HepG2 (cell line): ENCODE results near the gene FGF1. TPM values are rescaled to one million over a fixed set of nuclear protein-coding genes. Genes with fewer than 3 reads are reported as not detected.

Source experiments
- ATAC-seq: fragments of 200-7000 bp; cut with Tn5 transposase; 3 replicates; pipeline ENCODE4 v1.9.1; 2020; ENCODE audit warnings: mild to moderate bottlenecking, moderate library complexity
- BruUV-seq: library from RNA; stranded (reverse); fragments of 400-500 nt; replicated peaks from 2 replicates; lab custom pipeline; 2021; lab: Mats Ljungman, UMichigan
- CTCF ChIA-PET: fragments of 300-600 bp; formaldehyde crosslinking; extraction: SDS; loops from one replicate; lab custom pipeline; 2021; ENCODE audit warnings: low total read pairs, inconsistent platforms, low intra/inter-chr PET ratio; lab: Yijun Ruan, JAX
- POLR2A ChIA-PET: fragments of 350-600 bp; sonication (Branson Sonifier 250); formaldehyde crosslinking; loops from one replicate; lab custom pipeline; 2020; ENCODE audit warnings: antibody characterized with exemption, inconsistent platforms; lab: Yijun Ruan, JAX
- DNase-seq: peaks from one replicate; pipeline ENCODE4 v3.0.0-alpha.2; 2015; ENCODE audit warnings: low spot score
- FAIRE-seq: peaks from 3 replicates; lab custom pipeline; 2011; peaks lifted over from hg19 to GRCh38; lab: Jason Lieb, UNC
- H2AFZ ChIP-seq: one replicate; pipeline ENCODE4 v1.6.1; 2011; ENCODE audit warnings: low read length, inconsistent platforms
- H3K27ac ChIP-seq: fragments of 300-600 bp; 3 replicates; pipeline ENCODE4 v1.8.0; 2011; ENCODE audit warnings: mixed run types, mild to moderate bottlenecking, mixed read lengths, low read length, inconsistent platforms; ENCODE audit not compliant: insufficient read depth; ENCODE audit errors: extremely low read length
- H3K27me3 ChIP-seq, 2 experiments: fragments of 200-600 bp in 1 of 2; 2 replicates in 1 of 2; 3 replicates in 1 of 2; pipeline versions ENCODE4 v1.6.0 to v1.8.0; 2011; ENCODE audit warnings: low read length in 2 of 2, mild to moderate bottlenecking in 2 of 2, moderate library complexity in 2 of 2, inconsistent platforms in 1 of 2; ENCODE audit not compliant: insufficient read depth in 2 of 2, control insufficient read depth in 1 of 2
- H3K36me3 ChIP-seq, 2 experiments: fragments of 200-600 bp in 1 of 2; replicated peaks in 1 of 2; 2 replicates in 1 of 2; 3 replicates in 1 of 2; pipeline versions ENCODE4 v1.5.1 to v1.8.0; 2011; ENCODE audit warnings: low read length in 2 of 2, inconsistent platforms in 1 of 2; ENCODE audit not compliant: insufficient read depth in 2 of 2, control insufficient read depth in 1 of 2
- H3K4me1 ChIP-seq: 2 replicates; pipeline ENCODE4 v1.5.1; 2012; ENCODE audit warnings: low read length, inconsistent platforms; ENCODE audit not compliant: insufficient read depth
- H3K4me2 ChIP-seq: 2 replicates; pipeline ENCODE4 v1.6.0; 2011; ENCODE audit warnings: low read depth, low read length, inconsistent platforms
- H3K4me3 ChIP-seq, 3 experiments: fragments of 200-600 bp in 1 of 3; sonication (generic), shearing (Covaris generic) in 1 of 3; replicated peaks in 1 of 3; 2 replicates each; pipeline ENCODE4 v1.5.1; 2011 to 2016; ENCODE audit warnings: low read length in 3 of 3, inconsistent platforms in 2 of 3, low read depth in 2 of 3, mild to moderate bottlenecking in 2 of 3, control low read depth in 1 of 3, mixed read lengths in 1 of 3; ENCODE audit not compliant: insufficient read depth in 1 of 3
- H3K79me2 ChIP-seq: one replicate; pipeline ENCODE4 v1.6.1; 2011; ENCODE audit warnings: low read length, inconsistent platforms; ENCODE audit not compliant: insufficient read depth
- H3K9ac ChIP-seq: 2 replicates; pipeline ENCODE4 v1.6.0; 2011; ENCODE audit warnings: mild to moderate bottlenecking, low read depth, low read length, inconsistent platforms; ENCODE audit not compliant: insufficient read depth
- H3K9me3 ChIP-seq: 2 replicates; pipeline ENCODE4 v1.5.1; 2012; ENCODE audit warnings: mild to moderate bottlenecking, low read length
- H4K20me1 ChIP-seq: 2 replicates; pipeline ENCODE4 v1.6.0; 2011; ENCODE audit warnings: inconsistent platforms, mild to moderate bottlenecking, low read length, moderate library complexity; ENCODE audit not compliant: insufficient read depth
- GPN1 ChIP-seq: sonication (generic); formaldehyde crosslinking; IDR thresholded peaks from 2 replicates; pipeline ENCODE4 v1.5.1; 2020; ENCODE audit warnings: missing genetic modification reagents, borderline replicate concordance
- PITX1 ChIP-seq: sonication (generic); formaldehyde crosslinking; IDR thresholded peaks from 2 replicates; pipeline ENCODE4 v1.5.1; 2020; ENCODE audit warnings: mild to moderate bottlenecking, missing genetic modification reagents
- POLR2A ChIP-seq, 2 experiments: IDR thresholded peaks; 2 replicates each; pipeline ENCODE4 v1.6.1; 2011; ENCODE audit warnings: low read depth in 2 of 2, low read length in 2 of 2, mild to moderate bottlenecking in 1 of 2, moderate library complexity in 1 of 2; ENCODE audit not compliant: insufficient read depth in 1 of 2
- RBAK ChIP-seq: sonication (generic); formaldehyde crosslinking; IDR thresholded peaks from 2 replicates; pipeline ENCODE4 v1.5.1; 2020; ENCODE audit warnings: mild to moderate bottlenecking, missing genetic modification reagents
- RELA ChIP-seq: sonication (generic); formaldehyde crosslinking; IDR thresholded peaks from 2 replicates; pipeline ENCODE4 v1.4.0; 2020; ENCODE audit warnings: missing genetic modification reagents
- SCMH1 ChIP-seq: sonication (generic); formaldehyde crosslinking; IDR thresholded peaks from 2 replicates; pipeline ENCODE4 v1.9.0; 2021; ENCODE audit warnings: missing genetic modification reagents, mild to moderate bottlenecking, borderline replicate concordance
- YEATS4 ChIP-seq: sonication (generic); formaldehyde crosslinking; IDR thresholded peaks from 2 replicates; pipeline ENCODE4 v1.4.0; 2020; ENCODE audit warnings: missing genetic modification reagents, borderline replicate concordance
- ZFP1 ChIP-seq: IDR thresholded peaks from 2 replicates; pipeline ENCODE4 v1.6.1; 2016
- WGBS: methylation state at CpG from one replicate; pipeline ENCODE4 v1.1.6; 2017; ENCODE audit warnings: low lambda C conversion rate; 5-methylcytosine and 5-hydroxymethylcytosine counted together
- in situ Hi-C: cut with HindIII; loops from 2 replicates; pipeline ENCODE4 v1.10.0; 2017; ENCODE audit warnings: low pct_unique_long_range_greater_than_20kb; ENCODE audit not compliant: extremely low pct_ligation_motif_present
- intact Hi-C: fragments of 100-400 bp; cut with micrococcal nuclease; formaldehyde crosslinking; loops from one replicate; pipeline ENCODE4 v1.10.0; 2022; ENCODE audit not compliant: unreplicated experiment
- polyA plus RNA-seq, 8 experiments: library from polyadenylated mRNA; depleted of rRNA in 3 of 8; stranded (reverse) in 7 of 8; unstranded in 1 of 8; fragments of >200 nt; fragmentation: Illumina TruSeq in 4 of 8; extraction: Trizol in 4 of 8; gene quantifications; 2 replicates each; pipeline versions ENCODE4 v1.2.1 to v1.2.3, GENCODE V29; 2011 to 2016; ENCODE audit warnings: low read depth in 4 of 8, missing spikeins in 1 of 8, mixed read lengths in 1 of 8; ENCODE audit not compliant: insufficient read depth in 1 of 8
- total RNA-seq, 5 experiments: library from RNA; depleted of rRNA; stranded (reverse); fragments of >200 nt; fragmentation: Illumina TruSeq; extraction: Trizol; gene quantifications; 2 replicates each; pipeline ENCODE4 v1.2.3, GENCODE V29; 2016; ENCODE audit warnings: low read depth in 1 of 5
- TF ChIP-seq, protein P1 (sequence below): sonication (generic); formaldehyde crosslinking; IDR thresholded peaks from 2 replicates; pipeline ENCODE4 v1.9.0; 2021; ENCODE audit warnings: mild to moderate bottlenecking, missing genetic modification reagents
- TF ChIP-seq, protein P2 (sequence below): sonication (generic); formaldehyde crosslinking; IDR thresholded peaks from 2 replicates; pipeline ENCODE4 v1.4.0; 2020; ENCODE audit warnings: missing genetic modification reagents

Gene FGF1
- total and polyA plus RNA-seq, 2 of the 13 experiments (the other 11 are each of a cell fraction or from before 2014, with no cell fraction given), result not detected

DNA sequence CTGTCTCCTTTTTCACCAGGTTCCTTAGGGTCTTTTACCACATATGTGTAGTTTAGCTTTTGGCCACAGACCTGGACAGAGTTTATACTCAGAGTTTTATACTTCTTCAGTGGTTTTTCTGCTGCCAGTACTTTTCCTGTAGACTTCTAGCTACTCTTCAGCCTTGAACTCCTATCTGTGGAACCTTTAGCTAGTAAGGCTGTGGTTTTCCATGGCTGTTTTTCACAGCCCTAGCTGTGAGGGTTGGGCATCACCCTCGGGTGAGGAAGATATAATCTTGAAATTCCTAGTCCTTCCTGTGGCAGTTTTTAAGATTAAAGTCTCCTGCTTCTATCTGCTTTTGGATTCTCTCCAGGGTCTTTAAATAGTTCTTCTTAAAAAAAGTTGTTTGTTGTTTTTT, 109.1 kb downstream of the FGF1 start:
- ChIA-PET CTCF (no interaction called here), POLR2A (no interaction called here)
- TF ChIP-seq RBAK (no peak), ZFP1 (CRISPR knock-in tag) (peak; percentile 43; the same call in 1 of the 2 replicates)
- TF ChIP-seq, all 625 proteins: peak for 1
- Histone ChIP-seq H3K9me3 (no peaks in the 10 kb centered on the region), H2AFZ (no peak overlapping the region), H3K27me3 (no peaks in the 10 kb centered on the region), H3K27ac (no peak overlapping the region), H3K4me2 (no peak overlapping the region), H3K79me2 (no peaks in the 10 kb centered on the region), H3K4me1 (peaks cover 20% of the 10 kb centered on the region), H3K4me3 (no peak overlapping the region), H4K20me1 (no peaks in the 10 kb centered on the region), H3K36me3 (no peaks in the 10 kb centered on the region), H3K9ac (no peak overlapping the region)
- 20% methylated on average over 1 of the region's 1 CpG for WGBS
- intact Hi-C loops (no loop called here), in situ Hi-C loops (no loop called here)
- no TSS peak for BruUV-seq
- DNase-seq, result no peak
- FAIRE-seq, result no peak
- ATAC-seq, result peak; percentile 60

GRCh38 chr5:142576303-142576702, 109.6 kb downstream of the FGF1 start:
- H3K9ac ChIP-seq, result no peak overlapping the region
- POLR2A ChIA-PET, result no interaction called here
- no peak for DNase-seq
- no peak for TF ChIP-seq RELA (CRISPR knock-in tag)
- no peak for TF ChIP-seq YEATS4 (CRISPR knock-in tag)
- no peak for TF ChIP-seq POLR2A (IDR thresholded peaks at IDR 0.05; ENCODE audit: insufficient read depth in 1 of 2, low read depth in 2 of 2, low read length in 2 of 2)
- TF ChIP-seq GPN1 (CRISPR knock-in tag), result no peak
- TF ChIP-seq, protein P1, sequence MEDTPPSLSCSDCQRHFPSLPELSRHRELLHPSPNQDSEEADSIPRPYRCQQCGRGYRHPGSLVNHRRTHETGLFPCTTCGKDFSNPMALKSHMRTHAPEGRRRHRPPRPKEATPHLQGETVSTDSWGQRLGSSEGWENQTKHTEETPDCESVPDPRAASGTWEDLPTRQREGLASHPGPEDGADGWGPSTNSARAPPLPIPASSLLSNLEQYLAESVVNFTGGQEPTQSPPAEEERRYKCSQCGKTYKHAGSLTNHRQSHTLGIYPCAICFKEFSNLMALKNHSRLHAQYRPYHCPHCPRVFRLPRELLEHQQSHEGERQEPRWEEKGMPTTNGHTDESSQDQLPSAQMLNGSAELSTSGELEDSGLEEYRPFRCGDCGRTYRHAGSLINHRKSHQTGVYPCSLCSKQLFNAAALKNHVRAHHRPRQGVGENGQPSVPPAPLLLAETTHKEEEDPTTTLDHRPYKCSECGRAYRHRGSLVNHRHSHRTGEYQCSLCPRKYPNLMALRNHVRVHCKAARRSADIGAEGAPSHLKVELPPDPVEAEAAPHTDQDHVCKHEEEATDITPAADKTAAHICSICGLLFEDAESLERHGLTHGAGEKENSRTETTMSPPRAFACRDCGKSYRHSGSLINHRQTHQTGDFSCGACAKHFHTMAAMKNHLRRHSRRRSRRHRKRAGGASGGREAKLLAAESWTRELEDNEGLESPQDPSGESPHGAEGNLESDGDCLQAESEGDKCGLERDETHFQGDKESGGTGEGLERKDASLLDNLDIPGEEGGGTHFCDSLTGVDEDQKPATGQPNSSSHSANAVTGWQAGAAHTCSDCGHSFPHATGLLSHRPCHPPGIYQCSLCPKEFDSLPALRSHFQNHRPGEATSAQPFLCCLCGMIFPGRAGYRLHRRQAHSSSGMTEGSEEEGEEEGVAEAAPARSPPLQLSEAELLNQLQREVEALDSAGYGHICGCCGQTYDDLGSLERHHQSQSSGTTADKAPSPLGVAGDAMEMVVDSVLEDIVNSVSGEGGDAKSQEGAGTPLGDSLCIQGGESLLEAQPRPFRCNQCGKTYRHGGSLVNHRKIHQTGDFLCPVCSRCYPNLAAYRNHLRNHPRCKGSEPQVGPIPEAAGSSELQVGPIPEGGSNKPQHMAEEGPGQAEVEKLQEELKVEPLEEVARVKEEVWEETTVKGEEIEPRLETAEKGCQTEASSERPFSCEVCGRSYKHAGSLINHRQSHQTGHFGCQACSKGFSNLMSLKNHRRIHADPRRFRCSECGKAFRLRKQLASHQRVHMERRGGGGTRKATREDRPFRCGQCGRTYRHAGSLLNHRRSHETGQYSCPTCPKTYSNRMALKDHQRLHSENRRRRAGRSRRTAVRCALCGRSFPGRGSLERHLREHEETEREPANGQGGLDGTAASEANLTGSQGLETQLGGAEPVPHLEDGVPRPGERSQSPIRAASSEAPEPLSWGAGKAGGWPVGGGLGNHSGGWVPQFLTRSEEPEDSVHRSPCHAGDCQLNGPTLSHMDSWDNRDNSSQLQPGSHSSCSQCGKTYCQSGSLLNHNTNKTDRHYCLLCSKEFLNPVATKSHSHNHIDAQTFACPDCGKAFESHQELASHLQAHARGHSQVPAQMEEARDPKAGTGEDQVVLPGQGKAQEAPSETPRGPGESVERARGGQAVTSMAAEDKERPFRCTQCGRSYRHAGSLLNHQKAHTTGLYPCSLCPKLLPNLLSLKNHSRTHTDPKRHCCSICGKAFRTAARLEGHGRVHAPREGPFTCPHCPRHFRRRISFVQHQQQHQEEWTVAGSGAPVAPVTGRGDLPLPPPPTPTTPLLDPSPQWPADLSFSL (CRISPR knock-in tag), result no peak
- no peak for TF ChIP-seq SCMH1
- no peak for TF ChIP-seq PITX1 (CRISPR knock-in tag)
- TF ChIP-seq, protein P2, sequence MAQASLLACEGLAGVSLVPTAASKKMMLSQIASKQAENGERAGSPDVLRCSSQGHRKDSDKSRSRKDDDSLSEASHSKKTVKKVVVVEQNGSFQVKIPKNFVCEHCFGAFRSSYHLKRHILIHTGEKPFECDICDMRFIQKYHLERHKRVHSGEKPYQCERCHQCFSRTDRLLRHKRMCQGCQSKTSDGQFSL, result no peak

More at GRCh38 chr5:142576303-142576702, 109.6 kb downstream of the FGF1 start:
- H3K9me3 ChIP-seq, result no peaks in the 10 kb centered on the region
- peaks cover 20% of the 10 kb centered on the region for H3K4me1 ChIP-seq
- intact Hi-C loops, result no loop called here
- ATAC-seq (peak; percentile 56), FAIRE-seq (no peak)
- no peak overlapping the region for H3K4me3 ChIP-seq
- H3K27ac ChIP-seq, result no peak overlapping the region
- no peak overlapping the region for H2AFZ ChIP-seq
- H3K27me3 ChIP-seq, result no peaks in the 10 kb centered on the region
- WGBS, result 6% methylated on average over 1 of the region's 1 CpG
- H3K79me2 ChIP-seq, result no peaks in the 10 kb centered on the region
- H4K20me1 ChIP-seq, result no peaks in the 10 kb centered on the region
- no peaks in the 10 kb centered on the region for H3K36me3 ChIP-seq
- BruUV-seq, result no TSS peak
- no peak overlapping the region for H3K4me2 ChIP-seq
- in situ Hi-C loops, result no loop called here
- CTCF ChIA-PET, result no interaction called here
